Kidney epithelial cell (primary cell): ENCODE data around the gene HSFX3. TPM values are rescaled to one million over a fixed set of nuclear protein-coding genes. Genes with fewer than 3 reads are reported as not detected.
A peak's percentile ranks its signal among the peaks of the same experiment; 100 is the strongest.

Experiments
- DNase-seq: peaks from one replicate; pipeline ENCODE4 v3.0.0-alpha.2; 2010; ENCODE audit warnings: low read depth
- H3K27me3 ChIP-seq: 2 replicates; pipeline ENCODE4 v1.6.0; 2011; ENCODE audit warnings: low read length; ENCODE audit not compliant: control insufficient read depth, insufficient read depth
- H3K36me3 ChIP-seq: 2 replicates; pipeline ENCODE4 v1.5.1; 2011; ENCODE audit warnings: low read length; ENCODE audit not compliant: control insufficient read depth, insufficient read depth
- H3K4me3 ChIP-seq: 2 replicates; pipeline ENCODE4 v1.5.1; 2011; ENCODE audit warnings: low read depth, mild to moderate bottlenecking, control low read depth, low read length
- total RNA-seq: library from RNA; depleted of rRNA; stranded (reverse); fragments of >200 nt; gene quantifications from 2 replicates; pipeline ENCODE4 v1.2.3, GENCODE V29; 2015
- TF ChIP-seq, protein P1 (sequence below): IDR thresholded peaks from 2 replicates; pipeline ENCODE4 v1.5.1; 2011; ENCODE audit warnings: mild to moderate bottlenecking, moderate library complexity, low read length, control low read depth, inconsistent platforms; ENCODE audit not compliant: insufficient read depth, poor library complexity, severe bottlenecking

Gene HSFX3
- total RNA-seq, 1 donor from 2014 or later = not detected

GRCh38 chrX:149515954-149516602, 33.6 kb downstream of the HSFX3 start:
- no peaks in the 10 kb centered on the region for H3K27me3 ChIP-seq
- no peak overlapping the region for H3K4me3 ChIP-seq
- DNase-seq = no peak
- H3K36me3 ChIP-seq = no peaks in the 10 kb centered on the region
- TF ChIP-seq, protein P1, sequence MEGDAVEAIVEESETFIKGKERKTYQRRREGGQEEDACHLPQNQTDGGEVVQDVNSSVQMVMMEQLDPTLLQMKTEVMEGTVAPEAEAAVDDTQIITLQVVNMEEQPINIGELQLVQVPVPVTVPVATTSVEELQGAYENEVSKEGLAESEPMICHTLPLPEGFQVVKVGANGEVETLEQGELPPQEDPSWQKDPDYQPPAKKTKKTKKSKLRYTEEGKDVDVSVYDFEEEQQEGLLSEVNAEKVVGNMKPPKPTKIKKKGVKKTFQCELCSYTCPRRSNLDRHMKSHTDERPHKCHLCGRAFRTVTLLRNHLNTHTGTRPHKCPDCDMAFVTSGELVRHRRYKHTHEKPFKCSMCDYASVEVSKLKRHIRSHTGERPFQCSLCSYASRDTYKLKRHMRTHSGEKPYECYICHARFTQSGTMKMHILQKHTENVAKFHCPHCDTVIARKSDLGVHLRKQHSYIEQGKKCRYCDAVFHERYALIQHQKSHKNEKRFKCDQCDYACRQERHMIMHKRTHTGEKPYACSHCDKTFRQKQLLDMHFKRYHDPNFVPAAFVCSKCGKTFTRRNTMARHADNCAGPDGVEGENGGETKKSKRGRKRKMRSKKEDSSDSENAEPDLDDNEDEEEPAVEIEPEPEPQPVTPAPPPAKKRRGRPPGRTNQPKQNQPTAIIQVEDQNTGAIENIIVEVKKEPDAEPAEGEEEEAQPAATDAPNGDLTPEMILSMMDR = no peak

DNA sequence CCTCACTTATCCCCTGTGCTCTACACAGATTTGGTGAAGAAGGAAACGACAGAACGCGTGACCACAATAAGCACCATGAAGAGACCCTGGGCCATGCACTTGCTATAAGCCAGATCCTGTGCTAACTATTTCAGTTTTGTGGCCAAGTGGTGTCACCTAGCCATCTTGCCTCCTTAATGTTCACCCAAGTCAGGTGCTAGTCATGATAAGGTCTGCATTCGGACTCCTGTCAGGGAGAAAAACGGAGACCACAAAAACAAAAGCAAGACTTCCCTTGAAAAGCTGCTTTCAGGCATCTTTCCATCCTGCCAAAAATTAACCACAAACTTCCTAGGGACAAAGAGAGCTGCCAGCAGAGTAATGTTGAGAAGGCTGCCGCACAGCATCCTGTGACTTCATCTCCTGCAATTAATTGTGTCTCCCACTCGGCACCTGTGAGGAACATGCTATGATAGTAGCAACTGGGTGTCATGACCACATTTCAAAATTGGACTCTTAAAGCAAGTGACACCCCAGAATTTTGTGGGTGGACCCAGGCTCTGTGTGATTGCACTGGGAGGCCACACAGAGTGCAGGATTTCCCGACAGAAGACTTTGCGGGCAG, 35.8 kb downstream of the HSFX3 start:
- TF ChIP-seq, protein P1 = no peak
- Histone ChIP-seq H3K27me3 (no peaks in the 10 kb centered on the region), H3K36me3 (no peaks in the 10 kb centered on the region), H3K4me3 (no peak overlapping the region)
- no peak for DNase-seq

- no peak for DNase-seq
- Histone ChIP-seq H3K4me3 (no peak overlapping the region), H3K27me3 (no peaks in the 10 kb centered on the region), H3K36me3 (no peaks in the 10 kb centered on the region)
- TF ChIP-seq, protein P1 = peak; percentile 55
Measured at GRCh38 chrX:149512225-149512885, 37.4 kb downstream of the HSFX3 start.

GRCh38 chrX:149511081-149511480, 38.6 kb downstream of the HSFX3 start:
- no peaks in the 10 kb centered on the region for H3K36me3 ChIP-seq
- H3K4me3 ChIP-seq = no peak overlapping the region
- H3K27me3 ChIP-seq = no peaks in the 10 kb centered on the region
- TF ChIP-seq, protein P1 = no peak
- no peak for DNase-seq

- Histone ChIP-seq H3K27me3 (no peaks in the 10 kb centered on the region), H3K36me3 (no peaks in the 10 kb centered on the region), H3K4me3 (no peak overlapping the region)
- DNase-seq = no peak
- TF ChIP-seq, protein P1 = peak; percentile 23
Measured at GRCh38 chrX:149510386-149510785, 39.3 kb downstream of the HSFX3 start.

DNA sequence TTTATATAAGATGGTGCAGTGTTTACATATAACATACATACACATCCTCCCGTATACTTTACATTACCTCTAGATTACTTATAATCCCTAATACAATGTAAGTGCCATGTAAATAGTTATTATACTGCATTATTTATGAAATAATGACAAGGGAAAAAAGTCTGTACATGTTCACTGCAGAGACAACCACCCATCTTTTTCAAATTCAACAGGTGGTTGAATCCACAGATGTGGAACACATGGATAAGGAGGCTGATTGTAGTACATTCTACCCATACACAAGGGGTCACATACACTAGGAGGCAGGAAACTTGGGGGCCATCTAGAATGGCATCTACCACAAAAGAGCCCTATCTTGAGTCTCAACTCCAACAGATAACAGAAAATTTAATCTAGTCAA, 41.3 kb downstream of the HSFX3 start:
- no peaks in the 10 kb centered on the region for H3K27me3 ChIP-seq
- no peaks in the 10 kb centered on the region for H3K36me3 ChIP-seq
- TF ChIP-seq, protein P1 = no peak
- no peak for DNase-seq
- H3K4me3 ChIP-seq = no peak overlapping the region
